H1 (cell line): Measurements from ENCODE around the gene TRPC1. TPM values are rescaled to one million over a fixed set of nuclear protein-coding genes. Genes with fewer than 3 reads are reported as not detected.
A peak's percentile ranks its signal among the peaks of the same experiment; 100 is the strongest.

ENCODE experiments used
- CTCF ChIA-PET: fragments of 300-600 bp; sonication (Branson Sonifier 250); formaldehyde crosslinking; loops from one replicate; lab custom pipeline; 2021; ENCODE audit not compliant: partially characterized antibody; lab: Charles Lee
- POLR2A ChIA-PET: fragments of 300-600 bp; sonication (Branson Sonifier 250); formaldehyde crosslinking; loops from one replicate; lab custom pipeline; 2021; ENCODE audit warnings: inconsistent platforms; ENCODE audit not compliant: partially characterized antibody; lab: Charles Lee
- DNase-seq, 2 experiments: peaks; one replicate each; pipeline versions ENCODE4 v3.0.0 to v3.0.0-alpha.2; 2010 to 2022; ENCODE audit warnings: low spot score in 2 of 2, low read depth in 1 of 2, mixed read lengths in 1 of 2
- FAIRE-seq: peaks from 2 replicates; lab custom pipeline; 2011; peaks lifted over from hg19 to GRCh38; lab: Jason Lieb, UNC
- H2AFZ ChIP-seq: 2 replicates; pipeline ENCODE4 v1.8.1; 2012; ENCODE audit warnings: low read length, inconsistent platforms
- H2AK5ac ChIP-seq: 2 replicates; pipeline ENCODE4 v1.6.1; 2013; ENCODE audit warnings: low read depth, low read length
- H2BK120ac ChIP-seq: replicated peaks from 2 replicates; pipeline ENCODE3; 2013; ENCODE audit warnings: low read depth, low read length, inconsistent platforms
- H2BK12ac ChIP-seq: 2 replicates; pipeline ENCODE4 v1.6.1; 2013; ENCODE audit warnings: low read depth, low read length
- H2BK15ac ChIP-seq: 2 replicates; pipeline ENCODE4 v1.6.1; 2013; ENCODE audit warnings: low read length
- H2BK20ac ChIP-seq: 2 replicates; pipeline ENCODE4 v1.6.1; 2013; ENCODE audit warnings: low read length
- H2BK5ac ChIP-seq: 2 replicates; pipeline ENCODE4 v1.6.1; 2013; ENCODE audit warnings: low read depth, low read length
- H3K14ac ChIP-seq: 2 replicates; pipeline ENCODE4 v1.6.1; 2013; ENCODE audit warnings: inconsistent platforms; ENCODE audit not compliant: insufficient read length
- H3K18ac ChIP-seq: 2 replicates; pipeline ENCODE4 v1.6.1; 2013; ENCODE audit warnings: low read length; ENCODE audit errors: extremely low read depth
- H3K23ac ChIP-seq: 2 replicates; pipeline ENCODE4 v1.6.1; 2013; ENCODE audit warnings: inconsistent platforms; ENCODE audit not compliant: insufficient read length
- H3K23me2 ChIP-seq: 2 replicates; pipeline ENCODE4 v1.6.1; 2013; ENCODE audit warnings: low read depth, low read length
- H3K27ac ChIP-seq: 2 replicates; pipeline ENCODE4 v1.6.1; 2011; ENCODE audit warnings: low read depth, low read length, inconsistent platforms
- H3K27me3 ChIP-seq, 4 experiments: replicated peaks in 1 of 4; 1 replicate in 1 of 4; 2 replicates in 3 of 4; pipeline versions ENCODE4 v1.6.1 to v1.8.1; 2011 to 2013; ENCODE audit warnings: low read length in 3 of 4, mild to moderate bottlenecking in 3 of 4, inconsistent platforms in 2 of 4, mixed read lengths in 2 of 4, moderate library complexity in 1 of 4; ENCODE audit not compliant: control insufficient read depth in 3 of 4, insufficient read depth in 3 of 4; ENCODE audit errors: extremely low read depth in 1 of 4
- H3K36me3 ChIP-seq, 4 experiments: 2 replicates each; pipeline versions ENCODE4 v1.6.1 to v1.8.1; 2011 to 2013; ENCODE audit warnings: mild to moderate bottlenecking in 4 of 4, low read length in 3 of 4, moderate library complexity in 2 of 4, control low read depth in 1 of 4, inconsistent platforms in 1 of 4; ENCODE audit not compliant: insufficient read depth in 4 of 4, control insufficient read depth in 2 of 4
- H3K4ac ChIP-seq: replicated peaks from 2 replicates; pipeline ENCODE3; 2013; ENCODE audit warnings: low read length, low read depth, mixed read lengths, inconsistent platforms; ENCODE audit not compliant: insufficient read length
- H3K4me1 ChIP-seq, 4 experiments: replicated peaks in 1 of 4; 1 replicate in 1 of 4; 2 replicates in 3 of 4; pipeline versions ENCODE4 v1.6.1 to v1.8.1; 2011 to 2013; ENCODE audit warnings: low read length in 3 of 4, inconsistent platforms in 2 of 4, mixed read lengths in 1 of 4; ENCODE audit not compliant: insufficient read depth in 4 of 4, control insufficient read depth in 3 of 4
- H3K4me2 ChIP-seq, 2 experiments: 2 replicates each; pipeline versions ENCODE4 v1.6.1 to v1.8.1; 2011 to 2013; ENCODE audit warnings: low read depth in 2 of 2, low read length in 2 of 2, control low read depth in 1 of 2, inconsistent platforms in 1 of 2, mild to moderate bottlenecking in 1 of 2; ENCODE audit not compliant: insufficient read depth in 1 of 2
- H3K4me3 ChIP-seq, 4 experiments: fragments of 200-600, 300-600 bp in 1 of 4; sonication (generic), shearing (Covaris generic), sonication (Bioruptor Twin) in 1 of 4; 2 replicates each; pipeline versions ENCODE4 v1.5.1 to v1.8.1; 2011 to 2016; ENCODE audit warnings: low read length in 4 of 4, low read depth in 3 of 4, control low read depth in 2 of 4, inconsistent platforms in 2 of 4, mild to moderate bottlenecking in 2 of 4, mixed read lengths in 1 of 4, moderate library complexity in 1 of 4; ENCODE audit not compliant: insufficient read depth in 2 of 4; ENCODE audit errors: extremely low read depth in 1 of 4
- H3K56ac ChIP-seq: replicated peaks from 2 replicates; pipeline ENCODE3; 2013; ENCODE audit warnings: low read depth, mild to moderate bottlenecking, mixed read lengths, low read length, inconsistent platforms; ENCODE audit not compliant: insufficient read length
- H3K79me1 ChIP-seq: 2 replicates; pipeline ENCODE4 v1.6.1; 2013; ENCODE audit warnings: low read depth, low read length, control low read depth
- H3K79me2 ChIP-seq, 2 experiments: 2 replicates each; pipeline versions ENCODE4 v1.6.1 to v1.8.1; 2012 to 2013; ENCODE audit warnings: low read length in 2 of 2, mild to moderate bottlenecking in 2 of 2, inconsistent platforms in 1 of 2; ENCODE audit not compliant: insufficient read depth in 2 of 2, control insufficient read depth in 1 of 2
- H3K9ac ChIP-seq, 4 experiments: replicated peaks in 1 of 4; 1 replicate in 1 of 4; 2 replicates in 3 of 4; pipeline versions ENCODE4 v1.6.1 to v1.8.1; 2011 to 2013; ENCODE audit warnings: low read depth in 3 of 4, low read length in 3 of 4, control low read depth in 2 of 4, mild to moderate bottlenecking in 2 of 4, moderate library complexity in 2 of 4, inconsistent platforms in 1 of 4; ENCODE audit errors: extremely low read depth in 1 of 4
- H3K9me3 ChIP-seq, 2 experiments: 2 replicates each; pipeline versions ENCODE4 v1.6.1 to v1.8.1; 2012 to 2013; ENCODE audit warnings: mild to moderate bottlenecking in 2 of 2, moderate library complexity in 2 of 2, control low read depth in 1 of 2, inconsistent platforms in 1 of 2, low read depth in 1 of 2, low read length in 1 of 2, mixed read lengths in 1 of 2; ENCODE audit not compliant: insufficient read depth in 2 of 2
- H4K20me1 ChIP-seq, 2 experiments: replicated peaks in 1 of 2; 2 replicates each; pipeline versions ENCODE3 to v1.8.1; 2011 to 2013; ENCODE audit warnings: inconsistent platforms in 2 of 2, low read length in 2 of 2, mild to moderate bottlenecking in 1 of 2; ENCODE audit not compliant: insufficient read depth in 2 of 2, control insufficient read depth in 1 of 2
- H4K5ac ChIP-seq: 2 replicates; pipeline ENCODE4 v1.6.1; 2013; ENCODE audit warnings: low read length, low read depth, mixed read lengths, inconsistent platforms; ENCODE audit not compliant: insufficient read length
- H4K8ac ChIP-seq: 2 replicates; pipeline ENCODE4 v1.8.0; 2013; ENCODE audit warnings: mild to moderate bottlenecking, moderate library complexity, low read length, inconsistent platforms; ENCODE audit not compliant: insufficient read depth; ENCODE audit errors: extremely low read depth
- H4K91ac ChIP-seq: replicated peaks from 2 replicates; pipeline ENCODE3; 2013; ENCODE audit warnings: low read length, mixed read lengths, inconsistent platforms; ENCODE audit not compliant: insufficient read length
- BACH1 ChIP-seq: IDR thresholded peaks from 2 replicates; pipeline ENCODE4 v1.6.1; 2012; ENCODE audit warnings: low read length, improper control_type of control experiment
- CREB1 ChIP-seq: IDR thresholded peaks from 2 replicates; pipeline ENCODE4 v1.6.1; 2012; ENCODE audit warnings: inconsistent platforms
- CTCF ChIP-seq, 3 experiments: IDR thresholded peaks; 1 replicate in 2 of 3; 2 replicates in 1 of 3; pipeline versions ENCODE4 v1.5.1 to v1.6.1; 2011; ENCODE audit warnings: low read length in 3 of 3, mild to moderate bottlenecking in 3 of 3, inconsistent platforms in 2 of 3, low read depth in 1 of 3, moderate library complexity in 1 of 3; ENCODE audit not compliant: insufficient read depth in 1 of 3; ENCODE audit errors: control extremely low read depth in 1 of 3
- POLR2AphosphoS5 ChIP-seq: IDR thresholded peaks from 2 replicates; pipeline ENCODE4 v1.6.1; 2011; ENCODE audit warnings: low read depth, low read length
- RAD21 ChIP-seq, 2 experiments: IDR thresholded peaks in 1 of 2; conservative IDR thresholded peaks in 1 of 2; 2 replicates each; pipeline ENCODE4 v1.6.1; 2011; ENCODE audit warnings: low read depth in 2 of 2, low read length in 2 of 2, improper control_type of control experiment in 1 of 2, inconsistent platforms in 1 of 2, mild to moderate bottlenecking in 1 of 2, moderate library complexity in 1 of 2
- SRF ChIP-seq: IDR thresholded peaks from 2 replicates; pipeline ENCODE4 v1.6.1; 2011; ENCODE audit warnings: mild to moderate bottlenecking, low read depth, low read length, moderate library complexity
- YY1 ChIP-seq: IDR thresholded peaks from 2 replicates; pipeline ENCODE4 v1.6.1; 2011; ENCODE audit warnings: low read depth, mild to moderate bottlenecking, low read length
- WGBS, 2 experiments: shearing (Covaris generic) in 1 of 2; methylation state at CpG; one replicate each; pipeline versions ENCODE4 v1.1.6 to v1.1.7; 2013 to 2015; ENCODE audit warnings: low lambda C conversion rate in 2 of 2, mixed read lengths in 2 of 2, inconsistent platforms in 1 of 2, low coverage in 1 of 2, missing lambda C conversion rate in 1 of 2; ENCODE audit not compliant: insufficient replicate concordance in 2 of 2, insufficient coverage in 1 of 2, insufficient read length in 1 of 2; ENCODE audit errors: extremely low coverage in 1 of 2, missing lambda C conversion rate in 1 of 2; 5-methylcytosine and 5-hydroxymethylcytosine counted together
- polyA plus RNA-seq, 7 experiments: library from polyadenylated mRNA; depleted of rRNA in 3 of 7; stranded (reverse) in 5 of 7; unstranded in 2 of 7; fragments of >200 nt in 5 of 7; fragments of 200-250 nt in 2 of 7; gene quantifications; 1 replicate in 5 of 7; 2 replicates in 1 of 7; 4 replicates in 1 of 7; pipeline versions ENCODE4 v1.2.1 to v1.2.3, GENCODE V29; 2011 to 2013; ENCODE audit warnings: missing spikeins in 2 of 7, mixed read lengths in 2 of 7
- total RNA-seq: library from RNA; stranded (reverse); fragmentation: NEBNext Ultra II Directional; extraction: Animal tissue kit (Norgen Biotek cat#: 25700); gene quantifications from 2 replicates; pipeline ENCODE4 v1.2.1, GENCODE V29; 2021

The TRPC1 gene
- total and polyA plus RNA-seq, 2 of the 8 experiments (the other 6 are each of a cell fraction or from before 2014, with no cell fraction given): 22.6 to 23.1 TPM

GRCh38 chr3:142828703-142829305, 105.0 kb downstream of the TRPC1 start:
- no peaks in the 10 kb centered on the region for H3K27me3 ChIP-seq
- peak; percentile 47 to 92 for DNase-seq
- 18% methylated on average over 9 of the region's 9 CpGs; no CpG with 5 or more reads in 1 of the 2 experiments for WGBS, 2 experiments
- no peaks in the 10 kb centered on the region for H3K36me3 ChIP-seq
- H2BK15ac ChIP-seq: no peak overlapping the region
- no peak overlapping the region for H2BK120ac ChIP-seq
- TF ChIP-seq CREB1 (peak; percentile 60), RAD21 (IDR thresholded peaks at IDR 0.05 in 1 of 2, conservative IDR thresholded peaks at IDR 0.05 in 1 of 2; ENCODE audit: low read depth in 2 of 2, low read length in 2 of 2) (peak; percentile 97), POLR2AphosphoS5 (no peak), CTCF (IDR thresholded peaks at IDR 0.05; ENCODE audit: control extremely low read depth in 1 of 3, insufficient read depth in 1 of 3, low read depth in 1 of 3, low read length in 3 of 3) (peak; percentile 95 to 99 (median 97)), SRF (no peak), BACH1 (peak; percentile 74), YY1 (0 out of 2 replicates have a peak, but pooled peaks have one; percentile 10)
- TF ChIP-seq, all 59 proteins: peak for 5
- H3K27ac ChIP-seq: no peak overlapping the region
- H3K14ac ChIP-seq: no peak overlapping the region
- H4K91ac ChIP-seq: no peak overlapping the region
- no peak overlapping the region for H3K18ac ChIP-seq
- ChIA-PET POLR2A (interaction anchor here (1.1 to 1.2 kb wide), 2 partner anchors 59 to 172 kb away, joined by 3 to 4 read pairs; partner anchors contain the start of gene U2SURP), CTCF (interaction anchor here (0.6 to 7.0 kb wide), 76 partner anchors 7 to 321 kb away, joined by 3 to 122 read pairs (median 5); partner anchors contain the start of genes PCOLCE2 and U2SURP)
- no peak overlapping the region for H3K56ac ChIP-seq
- H2AFZ ChIP-seq: no peak overlapping the region
- H3K4me1 ChIP-seq: no peaks in the 10 kb centered on the region
- no peaks in the 10 kb centered on the region for H3K23me2 ChIP-seq
- H3K79me1 ChIP-seq: no peaks in the 10 kb centered on the region
- no peak overlapping the region for H2BK20ac ChIP-seq
- H4K20me1 ChIP-seq: no peaks in the 10 kb centered on the region
- H3K23ac ChIP-seq: no peak overlapping the region
- no peaks in the 10 kb centered on the region for H3K9me3 ChIP-seq
- no peak overlapping the region for H4K5ac ChIP-seq
- peak; percentile 95 for FAIRE-seq
- no peak overlapping the region for H4K8ac ChIP-seq
- no peak overlapping the region for H2BK5ac ChIP-seq
- no peak overlapping the region for H3K4me2 ChIP-seq
- no peak overlapping the region for H2BK12ac ChIP-seq
- H3K4ac ChIP-seq: no peak overlapping the region
- H3K9ac ChIP-seq: no peak overlapping the region
- H3K4me3 ChIP-seq: no peak overlapping the region
- no peaks in the 10 kb centered on the region for H3K79me2 ChIP-seq
- H2AK5ac ChIP-seq: no peak overlapping the region
